Lower lobe of right lung (tissue), 2 donors: Measurements from ENCODE around the gene STK32B. TPM values are rescaled to one million over a fixed set of nuclear protein-coding genes. Genes with fewer than 3 reads are reported as not detected.
A peak's percentile ranks its signal among the peaks of the same experiment; 100 is the strongest.

Experiments used
- ATAC-seq, 2 donors: fragments of 200-7000 bp; cut with Tn5 transposase; one replicate each; pipeline ENCODE4 v1.9.1; 2020 to 2022; ENCODE audit warnings: mild to moderate bottlenecking in 2 of 2, moderate library complexity in 2 of 2
- DNase-seq: peaks from one replicate; pipeline ENCODE4 v3.0.0-alpha.2; 2020
- H3K27ac ChIP-seq: fragments of 200-600 bp; one replicate; pipeline ENCODE4 v1.8.0; 2022
- H3K27me3 ChIP-seq: fragments of 200-600 bp; one replicate; pipeline ENCODE4 v1.8.0; 2022; ENCODE audit warnings: low read depth
- H3K36me3 ChIP-seq: fragments of 200-600 bp; one replicate; pipeline ENCODE4 v1.8.0; 2022; ENCODE audit warnings: mild to moderate bottlenecking
- H3K4me1 ChIP-seq: fragments of 200-600 bp; one replicate; pipeline ENCODE4 v1.8.0; 2022
- H3K4me3 ChIP-seq: fragments of 200-600 bp; one replicate; pipeline ENCODE4 v1.8.0; 2022; ENCODE audit warnings: mild to moderate bottlenecking
- H3K9me3 ChIP-seq: fragments of 200-600 bp; one replicate; pipeline ENCODE4 v1.8.0; 2022
- CTCF ChIP-seq: fragments of 200-600 bp; IDR thresholded peaks from one replicate; pipeline ENCODE4 v1.8.0; 2022; ENCODE audit warnings: antibody characterized with exemption, mild to moderate bottlenecking
- intact Hi-C: fragments of 100-400 bp; cut with DNase I; formaldehyde crosslinking; loops from one replicate; pipeline ENCODE4 v1.11.0; 2022
- total RNA-seq: library from RNA; stranded (reverse); fragmentation: NEBNext Ultra II Directional; extraction: Animal tissue kit (Norgen Biotek cat#: 25700); gene quantifications from one replicate; pipeline ENCODE4 v1.2.1, GENCODE V29; 2021
- donor health status: DM: no; HTN: yes; CAD: no; lungs with severe emphysema.

The STK32B gene
- total RNA-seq, 1 donor from 2014 or later = 1.3 TPM

GRCh38 chr4:5517372-5517771 lies 466.1 kb downstream of the STK32B start:
- Histone ChIP-seq H3K27me3 (no peaks in the 10 kb centered on the region), H3K4me3 (no peak overlapping the region), H3K9me3 (no peaks in the 10 kb centered on the region), H3K27ac (no peak overlapping the region), H3K36me3 (no peaks in the 10 kb centered on the region), H3K4me1 (no peaks in the 10 kb centered on the region)
- intact Hi-C loops = no loop called here
- no peak for TF ChIP-seq CTCF
- ATAC-seq = no peak
- DNase-seq = no peak

GRCh38 chr4:5524446-5525299 lies 473.4 kb downstream of the STK32B start:
- DNase-seq (no peak), ATAC-seq (peak; percentile 36 to 55)
- intact Hi-C loops = no loop called here
- no peak overlapping the region for H3K4me3 ChIP-seq
- H3K27me3 ChIP-seq = no peaks in the 10 kb centered on the region
- no peak overlapping the region for H3K27ac ChIP-seq
- TF ChIP-seq CTCF = no peak
- H3K9me3 ChIP-seq = no peaks in the 10 kb centered on the region
- no peaks in the 10 kb centered on the region for H3K36me3 ChIP-seq
- no peaks in the 10 kb centered on the region for H3K4me1 ChIP-seq

GRCh38 chr4:5526080-5526846 lies 475.0 kb downstream of the STK32B start:
- intact Hi-C loops = no loop called here
- no peaks in the 10 kb centered on the region for H3K36me3 ChIP-seq
- no peaks in the 10 kb centered on the region for H3K9me3 ChIP-seq
- no peaks in the 10 kb centered on the region for H3K4me1 ChIP-seq
- no peaks in the 10 kb centered on the region for H3K27me3 ChIP-seq
- ATAC-seq = no peak
- no peak overlapping the region for H3K27ac ChIP-seq
- H3K4me3 ChIP-seq = no peak overlapping the region
- no peak for TF ChIP-seq CTCF
- DNase-seq = no peak

- Histone ChIP-seq H3K36me3 (no peaks in the 10 kb centered on the region), H3K27ac (no peak overlapping the region), H3K9me3 (no peaks in the 10 kb centered on the region), H3K4me3 (no peak overlapping the region), H3K4me1 (no peaks in the 10 kb centered on the region), H3K27me3 (no peaks in the 10 kb centered on the region)
- TF ChIP-seq CTCF = no peak
- no peak for DNase-seq
- no peak for ATAC-seq
- intact Hi-C loops = no loop called here
Measured at GRCh38 chr4:5527211-5527610, 475.9 kb downstream of the STK32B start.

GRCh38 chr4:5528031-5528436 lies 476.8 kb downstream of the STK32B start:
- intact Hi-C loops = no loop called here
- Histone ChIP-seq H3K27ac (no peak overlapping the region), H3K27me3 (no peaks in the 10 kb centered on the region), H3K9me3 (no peaks in the 10 kb centered on the region), H3K4me3 (no peak overlapping the region), H3K36me3 (no peaks in the 10 kb centered on the region), H3K4me1 (no peaks in the 10 kb centered on the region)
- no peak for DNase-seq
- TF ChIP-seq CTCF = no peak
- ATAC-seq = no peak
